IMR-90 (cell line): Measurements from ENCODE around the gene DOC2B. TPM values are rescaled to one million over a fixed set of nuclear protein-coding genes. Genes with fewer than 3 reads are reported as not detected.

Experiments used
- ATAC-seq: fragments of 200-7000 bp; cut with Tn5 transposase; 2 replicates; pipeline ENCODE4 v1.9.1; 2020; ENCODE audit warnings: low read depth, mild to moderate bottlenecking, moderate library complexity
- BruUV-seq: library from RNA; stranded (reverse); fragments of 400-500 nt; replicated peaks from 2 replicates; lab custom pipeline; 2021; lab: Mats Ljungman, UMichigan
- CTCF ChIA-PET: fragments of 300-600 bp; formaldehyde crosslinking; extraction: SDS; loops from one replicate; lab custom pipeline; 2021; ENCODE audit warnings: antibody characterized with exemption; lab: Yijun Ruan, JAX
- POLR2A ChIA-PET: fragments of 300-600 bp; sonication (Branson Sonifier 250); formaldehyde crosslinking; loops from one replicate; lab custom pipeline; 2022; ENCODE audit warnings: antibody characterized with exemption; ENCODE audit not compliant: unreplicated experiment; lab: Charles Lee
- DNase-seq: peaks from one replicate; pipeline ENCODE4 v3.0.0; 2013
- H2AFZ ChIP-seq: replicated peaks from 2 replicates; pipeline ENCODE3; 2013; ENCODE audit warnings: low read length, mild to moderate bottlenecking; ENCODE audit not compliant: poor library complexity
- H2AK5ac ChIP-seq: 2 replicates; pipeline ENCODE4 v1.6.1; 2013; ENCODE audit warnings: low read depth, low read length, inconsistent platforms
- H2AK9ac ChIP-seq: replicated peaks from 2 replicates; pipeline ENCODE3; 2013; ENCODE audit warnings: mild to moderate bottlenecking, low read depth, low read length, moderate library complexity; ENCODE audit not compliant: poor library complexity
- H2BK120ac ChIP-seq: 2 replicates; pipeline ENCODE4 v1.6.1; 2013; ENCODE audit warnings: low read depth, low read length, inconsistent platforms
- H2BK15ac ChIP-seq: 3 replicates; pipeline ENCODE4 v1.6.1; 2013; ENCODE audit warnings: low read depth, low read length, inconsistent platforms
- H2BK20ac ChIP-seq: 2 replicates; pipeline ENCODE4 v1.6.1; 2013; ENCODE audit warnings: low read depth, mild to moderate bottlenecking, inconsistent platforms, low read length, moderate library complexity
- H2BK5ac ChIP-seq: 2 replicates; pipeline ENCODE4 v1.6.1; 2013; ENCODE audit warnings: mild to moderate bottlenecking, low read depth, low read length, inconsistent platforms; ENCODE audit not compliant: poor library complexity, severe bottlenecking
- H3K14ac ChIP-seq: replicated peaks from 2 replicates; pipeline ENCODE4 v1.6.1; 2013; ENCODE audit warnings: low read depth, low read length, inconsistent platforms
- H3K18ac ChIP-seq: 2 replicates; pipeline ENCODE4 v1.6.1; 2013; ENCODE audit warnings: low read depth, low read length, control low read depth
- H3K23ac ChIP-seq: 2 replicates; pipeline ENCODE4 v1.6.1; 2013; ENCODE audit warnings: low read depth, low read length, inconsistent platforms
- H3K27ac ChIP-seq: 2 replicates; pipeline ENCODE4 v1.5.1; 2013; ENCODE audit warnings: mild to moderate bottlenecking, control low read depth, low read length; ENCODE audit not compliant: insufficient read depth
- H3K27me3 ChIP-seq: 2 replicates; pipeline ENCODE4 v1.6.1; 2013; ENCODE audit warnings: low read length; ENCODE audit not compliant: control insufficient read depth, insufficient read depth
- H3K36me3 ChIP-seq: 2 replicates; pipeline ENCODE4 v1.6.1; 2013; ENCODE audit warnings: low read length, mixed read lengths; ENCODE audit not compliant: control insufficient read depth, insufficient read depth
- H3K4ac ChIP-seq: 2 replicates; pipeline ENCODE4 v1.6.1; 2013; ENCODE audit warnings: low read depth, low read length, inconsistent platforms
- H3K4me1 ChIP-seq: 2 replicates; pipeline ENCODE4 v1.6.1; 2013; ENCODE audit warnings: low read length, mixed read lengths; ENCODE audit not compliant: control insufficient read depth, insufficient read depth
- H3K4me2 ChIP-seq: 2 replicates; pipeline ENCODE4 v1.6.1; 2013; ENCODE audit warnings: low read depth, mild to moderate bottlenecking, control low read depth, low read length, moderate library complexity
- H3K4me3 ChIP-seq: 2 replicates; pipeline ENCODE4 v1.5.1; 2013; ENCODE audit warnings: low read depth, mild to moderate bottlenecking, control low read depth, low read length, moderate library complexity; ENCODE audit not compliant: insufficient read depth
- H3K56ac ChIP-seq: 2 replicates; pipeline ENCODE4 v1.6.1; 2013; ENCODE audit warnings: low read length, inconsistent platforms; ENCODE audit not compliant: insufficient read depth; ENCODE audit errors: extremely low read depth
- H3K79me1 ChIP-seq, 2 experiments: 2 replicates each; pipeline ENCODE4 v1.6.1; 2013; ENCODE audit warnings: low read length in 2 of 2, inconsistent platforms in 1 of 2, low read depth in 1 of 2
- H3K9ac ChIP-seq: 2 replicates; pipeline ENCODE4 v1.6.1; 2013; ENCODE audit warnings: low read depth, low read length, control low read depth
- H3K9me1 ChIP-seq: 2 replicates; pipeline ENCODE4 v1.6.1; 2013; ENCODE audit warnings: low read length, inconsistent platforms; ENCODE audit not compliant: insufficient read depth
- H3K9me3 ChIP-seq: 2 replicates; pipeline ENCODE4 v1.6.1; 2013; ENCODE audit warnings: low read length; ENCODE audit not compliant: control insufficient read depth, insufficient read depth
- H4K20me1 ChIP-seq: 2 replicates; pipeline ENCODE4 v1.6.1; 2013; ENCODE audit warnings: low read length, inconsistent platforms; ENCODE audit not compliant: insufficient read depth
- H4K5ac ChIP-seq: 2 replicates; pipeline ENCODE4 v1.6.1; 2013; ENCODE audit warnings: mild to moderate bottlenecking, low read depth, low read length, control low read depth
- H4K8ac ChIP-seq, 2 experiments: 2 replicates each; pipeline ENCODE4 v1.6.1; 2013; ENCODE audit warnings: low read depth in 2 of 2, low read length in 2 of 2, control low read depth in 1 of 2, inconsistent platforms in 1 of 2
- H4K91ac ChIP-seq: 2 replicates; pipeline ENCODE4 v1.6.1; 2013; ENCODE audit warnings: low read depth, low read length, inconsistent platforms; ENCODE audit not compliant: insufficient read depth
- CEBPB ChIP-seq: IDR thresholded peaks from 2 replicates; pipeline ENCODE4 v1.6.1; 2012; ENCODE audit warnings: low read depth, low read length, improper control_type of control experiment
- CHD1 ChIP-seq: IDR thresholded peaks from 2 replicates; pipeline ENCODE4 v1.6.1; 2012; ENCODE audit warnings: low read depth, low read length, improper control_type of control experiment
- NFE2L2 ChIP-seq: fragments of 150-350 bp; IDR thresholded peaks from 2 replicates; pipeline ENCODE4 v1.6.1; 2016; ENCODE audit warnings: low read depth, mild to moderate bottlenecking, low read length
- WGBS, 2 experiments: methylation state at CpG; one replicate each; pipeline versions ENCODE4 v1.1.5 to v1.1.7; 2013; ENCODE audit warnings: missing lambda C conversion rate in 2 of 2; ENCODE audit not compliant: insufficient read length in 1 of 2; ENCODE audit errors: extremely low coverage in 2 of 2; 5-methylcytosine and 5-hydroxymethylcytosine counted together
- dilution Hi-C: fragments of 300-500 bp; cut with HindIII; formaldehyde crosslinking; loops from one replicate; pipeline ENCODE4 v1.14.3; 2018; ENCODE audit warnings: low sequenced_read_pairs; ENCODE audit not compliant: unreplicated experiment
- in situ Hi-C: fragments of 300-500 bp; cut with MboI; formaldehyde crosslinking; loops from 3 replicates; pipeline ENCODE4 v1.14.3; 2019; ENCODE audit warnings: low sequenced_read_pairs, inconsistent platforms, mixed read lengths
- intact Hi-C: fragments of 100-400 bp; cut with micrococcal nuclease; formaldehyde crosslinking; loops from 2 replicates; pipeline ENCODE4 v1.10.0; 2022
- polyA plus RNA-seq, 3 experiments: library from polyadenylated mRNA; depleted of rRNA; stranded (reverse); fragments of >200 nt; gene quantifications; 2 replicates each; pipeline ENCODE4 v1.2.3, GENCODE V29; 2012; ENCODE audit warnings: low replicate concordance in 1 of 3
- total RNA-seq: library from RNA; depleted of rRNA; stranded (reverse); fragments of >200 nt; gene quantifications from 2 replicates; pipeline ENCODE4 v1.2.3, GENCODE V29; 2012

Gene DOC2B
- total and polyA plus RNA-seq, 2 of the 4 experiments (the other 2 are of a cell fraction), result not detected

- no TSS peak for BruUV-seq
- no peak overlapping the region for H3K23ac ChIP-seq
- intact Hi-C loops (no loop called here), dilution Hi-C loops (no loop called here), in situ Hi-C loops (no loop called here)
- H3K56ac ChIP-seq, result no peak overlapping the region
- H3K36me3 ChIP-seq, result no peaks in the 10 kb centered on the region; the same call in 1 of the 2 replicates
- no peaks in the 10 kb centered on the region for H4K20me1 ChIP-seq
- H2BK20ac ChIP-seq, result no peak overlapping the region
- H3K4me3 ChIP-seq, result no peak overlapping the region
- no peak overlapping the region for H4K8ac ChIP-seq
- peaks cover 2% of the 10 kb centered on the region; the same call in 1 of the 2 replicates for H3K4me1 ChIP-seq
- no peak overlapping the region for H4K91ac ChIP-seq
- no peak overlapping the region for H2BK15ac ChIP-seq
- CTCF ChIA-PET, result no interaction called here
- DNase-seq (no peak), ATAC-seq (no peak)
- no peaks in the 10 kb centered on the region for H3K9me3 ChIP-seq
- no peak overlapping the region for H2AFZ ChIP-seq
- H3K4me2 ChIP-seq, result no peak overlapping the region
- no peak overlapping the region for H3K14ac ChIP-seq
- H3K9ac ChIP-seq, result no peak overlapping the region
- no peak overlapping the region for H3K4ac ChIP-seq
- H3K9me1 ChIP-seq, result no peaks in the 10 kb centered on the region
- no peaks in the 10 kb centered on the region for H3K79me1 ChIP-seq
- 83% methylated on average over 12 of the region's 19 CpGs; no CpG with 5 or more reads in 1 of the 2 experiments for WGBS, 2 experiments
- POLR2A ChIA-PET, result no interaction called here
- no peak overlapping the region for H3K18ac ChIP-seq
- H2BK5ac ChIP-seq, result no peak overlapping the region
- TF ChIP-seq CHD1 (no peak), CEBPB (no peak), NFE2L2 (no peak)
- H2AK5ac ChIP-seq, result no peak overlapping the region
- H2BK120ac ChIP-seq, result no peak overlapping the region
- no peak overlapping the region for H3K27ac ChIP-seq
- H3K27me3 ChIP-seq, result peaks cover 17% of the 10 kb centered on the region
- no peak overlapping the region for H2AK9ac ChIP-seq
- H4K5ac ChIP-seq, result no peak overlapping the region
These were observed 24.5 kb downstream of the DOC2B start for GRCh38 chr17:156946-157345.
